HepG2 (cell line): ENCODE measurements around the gene ESRRG.

Experiments
- CBX1 ChIP-seq: IDR thresholded peaks from one replicate; pipeline ENCODE4 v1.6.1; 2016; ENCODE audit warnings: antibody characterized with exemption, low read depth
- MTF1 ChIP-seq: sonication (generic); formaldehyde crosslinking; IDR thresholded peaks from 2 replicates; pipeline ENCODE4 v1.5.0; 2020; ENCODE audit warnings: missing genetic modification reagents
- POLR2A ChIP-seq, 2 experiments: IDR thresholded peaks; 2 replicates each; pipeline ENCODE4 v1.6.1; 2011; ENCODE audit warnings: low read depth in 2 of 2, low read length in 2 of 2, mild to moderate bottlenecking in 1 of 2, moderate library complexity in 1 of 2; ENCODE audit not compliant: insufficient read depth in 1 of 2
- RELA ChIP-seq: sonication (generic); formaldehyde crosslinking; IDR thresholded peaks from 2 replicates; pipeline ENCODE4 v1.4.0; 2020; ENCODE audit warnings: missing genetic modification reagents
- REPIN1 ChIP-seq: sonication (generic); formaldehyde crosslinking; IDR thresholded peaks from 2 replicates; pipeline ENCODE4 v1.8.0; 2022; ENCODE audit warnings: missing genetic modification reagents, low read depth, mild to moderate bottlenecking, borderline replicate concordance
- SMC3 ChIP-seq: IDR thresholded peaks from 2 replicates; pipeline ENCODE4 v1.6.1; 2011; ENCODE audit warnings: low read length, improper control_type of control experiment
- TCF7L2 ChIP-seq: IDR thresholded peaks from 2 replicates; pipeline ENCODE4 v1.6.1; 2011; ENCODE audit warnings: mild to moderate bottlenecking, low read depth, low read length, moderate library complexity
- ZBTB7A ChIP-seq: sonication (generic); formaldehyde crosslinking; IDR thresholded peaks from 2 replicates; pipeline ENCODE4 v1.8.0; 2022; ENCODE audit warnings: mild to moderate bottlenecking, missing genetic modification reagents
- ZBTB8A ChIP-seq: sonication (generic); formaldehyde crosslinking; IDR thresholded peaks from 2 replicates; pipeline ENCODE4 v1.4.0; 2020; ENCODE audit warnings: mild to moderate bottlenecking, low read depth, missing genetic modification reagents, borderline replicate concordance
- TF ChIP-seq, protein P1 (sequence below): sonication (generic); formaldehyde crosslinking; IDR thresholded peaks from 2 replicates; pipeline ENCODE4 v1.5.0; 2020; ENCODE audit warnings: mild to moderate bottlenecking, missing genetic modification reagents, moderate library complexity

GRCh38 chr1:216739793-216740192 is 16.6 kb upstream of the ESRRG start:
- TF ChIP-seq MTF1 (CRISPR knock-in tag), result no peak
- TF ChIP-seq REPIN1 (CRISPR knock-in tag), result no peak
- no peak for TF ChIP-seq SMC3
- no peak for TF ChIP-seq RELA
- TF ChIP-seq POLR2A (IDR thresholded peaks at IDR 0.05; ENCODE audit: insufficient read depth in 1 of 2, low read depth in 2 of 2, low read length in 2 of 2), result no peak
- TF ChIP-seq, protein P1, sequence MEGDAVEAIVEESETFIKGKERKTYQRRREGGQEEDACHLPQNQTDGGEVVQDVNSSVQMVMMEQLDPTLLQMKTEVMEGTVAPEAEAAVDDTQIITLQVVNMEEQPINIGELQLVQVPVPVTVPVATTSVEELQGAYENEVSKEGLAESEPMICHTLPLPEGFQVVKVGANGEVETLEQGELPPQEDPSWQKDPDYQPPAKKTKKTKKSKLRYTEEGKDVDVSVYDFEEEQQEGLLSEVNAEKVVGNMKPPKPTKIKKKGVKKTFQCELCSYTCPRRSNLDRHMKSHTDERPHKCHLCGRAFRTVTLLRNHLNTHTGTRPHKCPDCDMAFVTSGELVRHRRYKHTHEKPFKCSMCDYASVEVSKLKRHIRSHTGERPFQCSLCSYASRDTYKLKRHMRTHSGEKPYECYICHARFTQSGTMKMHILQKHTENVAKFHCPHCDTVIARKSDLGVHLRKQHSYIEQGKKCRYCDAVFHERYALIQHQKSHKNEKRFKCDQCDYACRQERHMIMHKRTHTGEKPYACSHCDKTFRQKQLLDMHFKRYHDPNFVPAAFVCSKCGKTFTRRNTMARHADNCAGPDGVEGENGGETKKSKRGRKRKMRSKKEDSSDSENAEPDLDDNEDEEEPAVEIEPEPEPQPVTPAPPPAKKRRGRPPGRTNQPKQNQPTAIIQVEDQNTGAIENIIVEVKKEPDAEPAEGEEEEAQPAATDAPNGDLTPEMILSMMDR (CRISPR knock-in tag), result no peak
- no peak for TF ChIP-seq TCF7L2
- TF ChIP-seq ZBTB7A (CRISPR knock-in tag), result no peak
- no peak for TF ChIP-seq ZBTB8A (CRISPR knock-in tag)
- TF ChIP-seq CBX1, result no peak
